ENCODE measurements around the gene CFH.

CFH gene

DNA sequence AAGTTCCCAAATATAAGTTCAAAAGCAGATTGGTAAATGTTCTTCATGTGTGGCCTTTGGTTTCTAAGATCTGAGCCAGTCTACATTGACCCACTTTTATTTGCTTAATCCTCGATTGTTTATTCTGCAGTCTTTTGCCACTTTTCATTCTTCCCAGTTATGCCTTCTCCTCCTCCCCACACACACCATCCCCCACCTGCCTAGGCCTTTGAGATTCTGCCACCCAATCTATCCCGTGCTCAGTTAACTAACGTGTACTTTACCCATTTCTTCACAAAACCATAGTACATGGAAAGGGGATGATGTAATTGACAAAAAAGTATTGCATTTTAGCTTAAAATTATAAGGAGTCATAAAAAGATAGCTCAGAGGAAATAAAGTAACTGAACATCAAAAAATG, 3.7 kb downstream of the CFH start:
- Mint-ChIP-seq H3K27ac (peak overlapping the region; percentile 1), H3K27me3 (ENCODE audit: low read depth, poor library complexity) (no peaks in the 10 kb centered on the region), H3K9me3 (no peaks in the 10 kb centered on the region), H3K4me1 (no peaks in the 10 kb centered on the region), H3K4me3 (no peak overlapping the region), H3K36me3 (ENCODE audit: low read depth) (no peaks in the 10 kb centered on the region)
- no peak for DNase-seq
- TF ChIP-seq, protein P1, sequence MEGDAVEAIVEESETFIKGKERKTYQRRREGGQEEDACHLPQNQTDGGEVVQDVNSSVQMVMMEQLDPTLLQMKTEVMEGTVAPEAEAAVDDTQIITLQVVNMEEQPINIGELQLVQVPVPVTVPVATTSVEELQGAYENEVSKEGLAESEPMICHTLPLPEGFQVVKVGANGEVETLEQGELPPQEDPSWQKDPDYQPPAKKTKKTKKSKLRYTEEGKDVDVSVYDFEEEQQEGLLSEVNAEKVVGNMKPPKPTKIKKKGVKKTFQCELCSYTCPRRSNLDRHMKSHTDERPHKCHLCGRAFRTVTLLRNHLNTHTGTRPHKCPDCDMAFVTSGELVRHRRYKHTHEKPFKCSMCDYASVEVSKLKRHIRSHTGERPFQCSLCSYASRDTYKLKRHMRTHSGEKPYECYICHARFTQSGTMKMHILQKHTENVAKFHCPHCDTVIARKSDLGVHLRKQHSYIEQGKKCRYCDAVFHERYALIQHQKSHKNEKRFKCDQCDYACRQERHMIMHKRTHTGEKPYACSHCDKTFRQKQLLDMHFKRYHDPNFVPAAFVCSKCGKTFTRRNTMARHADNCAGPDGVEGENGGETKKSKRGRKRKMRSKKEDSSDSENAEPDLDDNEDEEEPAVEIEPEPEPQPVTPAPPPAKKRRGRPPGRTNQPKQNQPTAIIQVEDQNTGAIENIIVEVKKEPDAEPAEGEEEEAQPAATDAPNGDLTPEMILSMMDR (IDR thresholded peaks at IDR 0.05): no peak

DNA sequence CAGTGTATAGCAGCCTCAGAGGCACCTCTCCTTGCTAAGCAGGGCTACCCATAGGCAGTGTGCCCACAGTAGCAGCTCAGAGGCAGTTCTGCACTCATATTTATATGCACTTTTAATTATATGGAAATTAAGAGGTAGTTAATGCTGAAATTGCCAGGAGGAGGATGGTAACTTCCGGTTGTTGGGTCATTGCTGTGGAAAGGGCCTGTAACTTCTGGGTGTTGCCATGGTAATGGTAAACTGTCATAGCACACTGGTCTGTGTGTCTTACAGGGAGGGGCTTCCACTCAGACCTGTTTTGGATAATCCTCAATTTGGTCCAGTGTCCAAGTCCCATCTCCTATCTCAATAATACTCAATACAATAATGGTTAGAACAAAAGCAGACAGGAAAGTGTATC, 7.6 kb downstream of the CFH start:
- Mint-ChIP-seq H3K27ac (no peak overlapping the region), H3K27me3 (ENCODE audit: low read depth, poor library complexity) (no peaks in the 10 kb centered on the region), H3K9me3 (no peaks in the 10 kb centered on the region), H3K4me3 (no peak overlapping the region), H3K4me1 (no peaks in the 10 kb centered on the region), H3K36me3 (ENCODE audit: low read depth) (no peaks in the 10 kb centered on the region)
- TF ChIP-seq, protein P1 (IDR thresholded peaks at IDR 0.05): no peak
- DNase-seq: no peak

DNA sequence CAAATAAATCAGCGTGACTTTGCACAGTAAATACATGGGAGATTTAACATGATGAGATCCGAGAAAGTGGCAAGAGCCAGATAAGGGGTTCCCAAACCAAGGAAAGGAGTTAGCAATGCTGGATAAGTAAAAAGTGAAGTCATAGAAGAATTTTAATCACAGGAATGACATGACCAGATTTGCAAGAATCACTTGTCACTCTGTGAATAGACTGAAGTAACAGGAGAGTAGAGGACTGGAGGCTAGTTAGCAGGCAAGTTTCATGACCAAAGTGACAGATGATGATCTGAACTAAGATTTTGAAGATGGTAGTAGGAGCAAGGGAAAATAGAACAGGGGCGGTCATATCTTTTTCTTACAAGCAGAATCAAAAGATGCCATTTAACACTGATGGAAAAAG, 8.4 kb downstream of the CFH start:
- H3K27me3 Mint-ChIP-seq (ENCODE audit: low read depth, poor library complexity): no peaks in the 10 kb centered on the region
- H3K27ac Mint-ChIP-seq: no peak overlapping the region
- H3K4me1 Mint-ChIP-seq: no peaks in the 10 kb centered on the region
- H3K4me3 Mint-ChIP-seq: no peak overlapping the region
- TF ChIP-seq, protein P1 (IDR thresholded peaks at IDR 0.05): no peak
- no peak for DNase-seq
- no peaks in the 10 kb centered on the region for H3K36me3 Mint-ChIP-seq (ENCODE audit: low read depth)
- H3K9me3 Mint-ChIP-seq: no peaks in the 10 kb centered on the region

DNA sequence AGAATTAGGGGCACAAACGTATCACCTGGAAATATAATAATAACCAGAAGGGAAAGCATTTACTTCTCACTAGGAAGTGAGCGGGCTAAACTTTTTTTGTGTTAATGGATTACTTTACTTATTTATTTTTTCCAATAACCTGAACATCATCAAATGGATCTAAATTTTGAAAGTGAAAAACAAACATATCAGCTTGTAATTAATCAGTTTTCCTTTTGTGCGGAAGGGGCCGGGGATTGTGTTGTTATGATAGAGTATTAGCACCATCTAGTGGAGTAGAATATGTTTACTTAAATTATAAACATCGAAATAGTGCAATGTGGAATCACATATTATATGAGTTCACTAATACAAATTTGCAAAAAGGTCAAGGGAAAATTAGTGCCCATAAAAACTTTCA, 9.0 kb downstream of the CFH start:
- no peaks in the 10 kb centered on the region for H3K36me3 Mint-ChIP-seq (ENCODE audit: low read depth)
- no peaks in the 10 kb centered on the region for H3K27me3 Mint-ChIP-seq (ENCODE audit: low read depth, poor library complexity)
- no peak overlapping the region for H3K4me3 Mint-ChIP-seq
- no peak overlapping the region for H3K27ac Mint-ChIP-seq
- TF ChIP-seq, protein P1 (IDR thresholded peaks at IDR 0.05): peak; percentile 63
- H3K4me1 Mint-ChIP-seq: no peaks in the 10 kb centered on the region
- H3K9me3 Mint-ChIP-seq: no peaks in the 10 kb centered on the region
- peak; percentile 16 for DNase-seq

DNA sequence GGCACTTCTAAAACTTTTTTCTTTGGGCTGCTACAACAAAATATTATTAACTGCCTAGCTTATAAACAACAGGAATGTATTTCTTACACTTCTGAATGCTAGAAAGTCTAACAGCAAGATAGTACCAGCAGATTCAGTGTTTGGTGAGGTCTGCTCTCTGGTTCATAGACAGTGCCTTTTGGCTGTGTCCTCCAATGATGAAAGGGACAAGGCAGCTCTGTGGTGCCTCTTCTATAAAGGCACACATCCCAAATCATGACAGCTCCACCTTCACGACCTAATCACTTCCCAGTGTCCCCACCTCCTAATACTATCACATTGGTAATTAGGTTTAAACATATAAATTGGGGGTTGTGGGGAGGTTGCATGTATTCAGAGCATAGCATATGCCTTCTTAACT, 9.5 kb downstream of the CFH start:
- H3K9me3 Mint-ChIP-seq: no peaks in the 10 kb centered on the region
- H3K27me3 Mint-ChIP-seq (ENCODE audit: low read depth, poor library complexity): no peaks in the 10 kb centered on the region
- H3K4me1 Mint-ChIP-seq: no peaks in the 10 kb centered on the region
- TF ChIP-seq, protein P1 (IDR thresholded peaks at IDR 0.05): no peak
- H3K27ac Mint-ChIP-seq: no peak overlapping the region
- no peak for DNase-seq
- H3K36me3 Mint-ChIP-seq (ENCODE audit: low read depth): no peaks in the 10 kb centered on the region
- H3K4me3 Mint-ChIP-seq: no peak overlapping the region

DNA sequence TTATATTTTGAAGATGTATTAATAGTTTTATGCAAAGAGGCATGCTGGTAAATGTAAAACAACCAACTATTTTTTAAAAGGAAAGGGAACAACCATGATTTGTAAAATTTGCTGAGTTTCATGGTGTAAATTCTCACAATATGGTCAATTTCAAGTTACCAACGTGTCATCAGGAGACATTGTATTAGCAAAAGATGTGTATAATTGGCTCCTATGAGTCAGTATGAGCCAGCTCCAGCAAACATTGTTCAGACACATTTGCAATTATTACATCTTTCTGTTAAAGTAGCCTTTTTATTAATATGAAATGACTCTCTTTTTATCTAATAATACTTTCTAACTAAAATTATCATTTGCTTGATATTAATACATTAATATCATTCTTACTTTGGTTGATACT, 15.3 kb downstream of the CFH start:
- DNase-seq: no peak

More for the DNA sequence above, 15.3 kb downstream of the CFH start:
- Mint-ChIP-seq H3K27ac (no peak overlapping the region), H3K9me3 (peaks cover 14% of the 10 kb centered on the region), H3K4me3 (no peak overlapping the region), H3K36me3 (ENCODE audit: low read depth) (no peaks in the 10 kb centered on the region), H3K27me3 (ENCODE audit: low read depth, poor library complexity) (no peaks in the 10 kb centered on the region), H3K4me1 (no peaks in the 10 kb centered on the region)
- TF ChIP-seq, protein P1 (IDR thresholded peaks at IDR 0.05): no peak

Data from nephron progenitor cell (in vitro differentiated cells).